Nephron (organoid): Measurements from ENCODE around the gene PCCA.

Experiments used
- H3K27ac Mint-ChIP-seq, 3 experiments: 2 replicates each; pipeline ENCODE4 v1.8.0; 2020; ENCODE audit warnings: mixed read lengths in 3 of 3, mild to moderate bottlenecking in 2 of 3, moderate library complexity in 1 of 3
- H3K27me3 Mint-ChIP-seq: 2 replicates; pipeline ENCODE4 v1.8.0; 2021; ENCODE audit warnings: low read depth, mild to moderate bottlenecking, moderate library complexity, mixed read lengths
- H3K36me3 Mint-ChIP-seq: 2 replicates; pipeline ENCODE4 v1.8.0; 2020; ENCODE audit warnings: low read depth, mixed read lengths
- H3K4me1 Mint-ChIP-seq: 2 replicates; pipeline ENCODE4 v1.8.0; 2020; ENCODE audit warnings: mixed read lengths
- H3K4me3 Mint-ChIP-seq, 3 experiments: 2 replicates each; pipeline ENCODE4 v1.8.0; 2020; ENCODE audit warnings: mild to moderate bottlenecking in 3 of 3, mixed read lengths in 3 of 3, moderate library complexity in 2 of 3
- H3K9me3 Mint-ChIP-seq: 2 replicates; pipeline ENCODE4 v1.8.0; 2020; ENCODE audit warnings: mixed read lengths
- CTCF ChIP-seq, 3 experiments: fragments of 200-600 bp; sonication (generic); IDR thresholded peaks; one replicate each; pipeline ENCODE4 v1.5.0; 2021; ENCODE audit warnings: antibody characterized with exemption in 3 of 3; ENCODE audit not compliant: unreplicated experiment in 3 of 3

The PCCA gene

GRCh38 chr13:100532836-100533435, 444.0 kb downstream of the PCCA start:
- peaks cover 55% of the 10 kb centered on the region for H3K36me3 Mint-ChIP-seq
- H3K27ac Mint-ChIP-seq: no peak overlapping the region
- H3K9me3 Mint-ChIP-seq: peaks cover 2% of the 10 kb centered on the region
- H3K4me3 Mint-ChIP-seq: no peak overlapping the region
- H3K27me3 Mint-ChIP-seq: no peaks in the 10 kb centered on the region
- peaks cover 21% of the 10 kb centered on the region for H3K4me1 Mint-ChIP-seq
- no peak for TF ChIP-seq CTCF (IDR thresholded peaks at IDR 0.05; ENCODE audit: unreplicated experiment in 3 of 3)

- Mint-ChIP-seq H3K36me3 (peaks cover 48% of the 10 kb centered on the region), H3K9me3 (peaks cover 2% of the 10 kb centered on the region), H3K27me3 (no peaks in the 10 kb centered on the region), H3K4me1 (peaks cover 21% of the 10 kb centered on the region), H3K4me3 (no peak overlapping the region), H3K27ac (no peak overlapping the region)
- TF ChIP-seq CTCF (IDR thresholded peaks at IDR 0.05; ENCODE audit: unreplicated experiment in 3 of 3): no peak
These were observed 444.7 kb downstream of the PCCA start for GRCh38 chr13:100533588-100534041.

GRCh38 chr13:100534147-100534843, 445.4 kb downstream of the PCCA start:
- Mint-ChIP-seq H3K4me1 (peaks cover 21% of the 10 kb centered on the region), H3K27me3 (no peaks in the 10 kb centered on the region), H3K4me3 (no peak overlapping the region), H3K27ac (no peak overlapping the region), H3K9me3 (peaks cover 2% of the 10 kb centered on the region), H3K36me3 (peaks cover 46% of the 10 kb centered on the region)
- no peak for TF ChIP-seq CTCF (IDR thresholded peaks at IDR 0.05; ENCODE audit: unreplicated experiment in 3 of 3)

GRCh38 chr13:100534911-100535310, 446.0 kb downstream of the PCCA start:
- Mint-ChIP-seq H3K4me3 (no peak overlapping the region), H3K27me3 (no peaks in the 10 kb centered on the region), H3K9me3 (peaks cover 2% of the 10 kb centered on the region), H3K4me1 (peaks cover 21% of the 10 kb centered on the region), H3K36me3 (peaks cover 46% of the 10 kb centered on the region), H3K27ac (no peak overlapping the region)
- no peak for TF ChIP-seq CTCF (IDR thresholded peaks at IDR 0.05; ENCODE audit: unreplicated experiment in 3 of 3)

- H3K9me3 Mint-ChIP-seq: peaks cover 2% of the 10 kb centered on the region
- no peak overlapping the region for H3K27ac Mint-ChIP-seq
- no peak overlapping the region for H3K4me3 Mint-ChIP-seq
- H3K36me3 Mint-ChIP-seq: peaks cover 46% of the 10 kb centered on the region
- H3K27me3 Mint-ChIP-seq: no peaks in the 10 kb centered on the region
- TF ChIP-seq CTCF (IDR thresholded peaks at IDR 0.05; ENCODE audit: unreplicated experiment in 3 of 3): no peak
- H3K4me1 Mint-ChIP-seq: peaks cover 15% of the 10 kb centered on the region
These were observed 446.7 kb downstream of the PCCA start for GRCh38 chr13:100535426-100536135.
